GM10248 (cell line): ENCODE measurements around the gene S1PR2.

Experiments
- CTCF ChIA-PET: fragments of 300-600 bp; sonication (Branson Sonifier 250); formaldehyde crosslinking; extraction: SDS; loops from one replicate; lab custom pipeline; 2021; ENCODE audit warnings: antibody characterized with exemption; lab: Yijun Ruan, JAX
- POLR2A ChIA-PET: fragments of 350-650 bp; sonication (Branson Sonifier 250); formaldehyde crosslinking; extraction: SDS; loops from one replicate; lab custom pipeline; 2020; ENCODE audit warnings: antibody characterized with exemption; lab: Yijun Ruan, JAX
- DNase-seq: peaks from one replicate; pipeline ENCODE4 v3.0.0; 2012; ENCODE audit errors: extremely low spot score
- TF ChIP-seq, protein P1 (sequence below): IDR thresholded peaks from 2 replicates; pipeline ENCODE4 v1.5.1; 2012; ENCODE audit warnings: mild to moderate bottlenecking, low read depth; ENCODE audit errors: extremely low read depth, missing control alignments, control extremely low read depth

The S1PR2 gene

DNA sequence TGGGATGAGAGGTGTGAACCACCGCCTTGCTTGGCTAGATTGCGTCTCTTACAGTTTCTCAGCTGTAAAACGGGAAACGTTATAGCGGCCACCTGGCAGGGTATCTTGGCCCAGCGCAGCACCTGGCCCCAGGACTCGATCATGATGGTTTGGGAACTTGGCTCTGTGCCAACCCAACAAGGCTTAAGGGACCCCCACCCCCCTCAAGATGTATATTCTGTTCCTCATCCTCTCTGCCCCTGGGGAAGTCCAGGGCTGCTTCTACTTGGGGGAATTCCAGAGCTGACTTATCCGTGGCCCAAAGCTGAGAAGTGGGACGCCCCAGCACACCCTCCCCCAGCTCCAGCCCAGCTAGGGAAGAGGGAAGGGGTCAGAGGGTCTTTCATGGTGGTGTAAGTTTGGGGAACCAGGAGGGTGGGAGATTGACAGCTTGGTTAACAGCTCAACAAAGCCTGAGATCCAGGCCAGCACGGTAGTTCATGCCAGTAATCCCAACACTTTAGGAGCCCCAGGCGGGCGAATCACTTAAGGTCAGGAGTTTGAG lies 40.5 kb upstream of the S1PR2 start:
- TF ChIP-seq, protein P1, sequence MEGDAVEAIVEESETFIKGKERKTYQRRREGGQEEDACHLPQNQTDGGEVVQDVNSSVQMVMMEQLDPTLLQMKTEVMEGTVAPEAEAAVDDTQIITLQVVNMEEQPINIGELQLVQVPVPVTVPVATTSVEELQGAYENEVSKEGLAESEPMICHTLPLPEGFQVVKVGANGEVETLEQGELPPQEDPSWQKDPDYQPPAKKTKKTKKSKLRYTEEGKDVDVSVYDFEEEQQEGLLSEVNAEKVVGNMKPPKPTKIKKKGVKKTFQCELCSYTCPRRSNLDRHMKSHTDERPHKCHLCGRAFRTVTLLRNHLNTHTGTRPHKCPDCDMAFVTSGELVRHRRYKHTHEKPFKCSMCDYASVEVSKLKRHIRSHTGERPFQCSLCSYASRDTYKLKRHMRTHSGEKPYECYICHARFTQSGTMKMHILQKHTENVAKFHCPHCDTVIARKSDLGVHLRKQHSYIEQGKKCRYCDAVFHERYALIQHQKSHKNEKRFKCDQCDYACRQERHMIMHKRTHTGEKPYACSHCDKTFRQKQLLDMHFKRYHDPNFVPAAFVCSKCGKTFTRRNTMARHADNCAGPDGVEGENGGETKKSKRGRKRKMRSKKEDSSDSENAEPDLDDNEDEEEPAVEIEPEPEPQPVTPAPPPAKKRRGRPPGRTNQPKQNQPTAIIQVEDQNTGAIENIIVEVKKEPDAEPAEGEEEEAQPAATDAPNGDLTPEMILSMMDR = no peak
- ChIA-PET POLR2A (interaction anchor here (0.6 to 4.2 kb wide), 27 partner anchors 8 to 427 kb away, joined by 3 to 84 read pairs (median 8); partner anchors contain the start of genes ICAM4, ICAM5, PPAN and RAVER1), CTCF (interaction anchor here (1.0 to 16.8 kb wide), 16 partner anchors 8 to 341 kb away, joined by 3 to 484 read pairs (median 12); partner anchors contain the start of genes CDC37, ICAM4, ICAM5 and TYK2)
- peak; percentile 71 for DNase-seq

DNA sequence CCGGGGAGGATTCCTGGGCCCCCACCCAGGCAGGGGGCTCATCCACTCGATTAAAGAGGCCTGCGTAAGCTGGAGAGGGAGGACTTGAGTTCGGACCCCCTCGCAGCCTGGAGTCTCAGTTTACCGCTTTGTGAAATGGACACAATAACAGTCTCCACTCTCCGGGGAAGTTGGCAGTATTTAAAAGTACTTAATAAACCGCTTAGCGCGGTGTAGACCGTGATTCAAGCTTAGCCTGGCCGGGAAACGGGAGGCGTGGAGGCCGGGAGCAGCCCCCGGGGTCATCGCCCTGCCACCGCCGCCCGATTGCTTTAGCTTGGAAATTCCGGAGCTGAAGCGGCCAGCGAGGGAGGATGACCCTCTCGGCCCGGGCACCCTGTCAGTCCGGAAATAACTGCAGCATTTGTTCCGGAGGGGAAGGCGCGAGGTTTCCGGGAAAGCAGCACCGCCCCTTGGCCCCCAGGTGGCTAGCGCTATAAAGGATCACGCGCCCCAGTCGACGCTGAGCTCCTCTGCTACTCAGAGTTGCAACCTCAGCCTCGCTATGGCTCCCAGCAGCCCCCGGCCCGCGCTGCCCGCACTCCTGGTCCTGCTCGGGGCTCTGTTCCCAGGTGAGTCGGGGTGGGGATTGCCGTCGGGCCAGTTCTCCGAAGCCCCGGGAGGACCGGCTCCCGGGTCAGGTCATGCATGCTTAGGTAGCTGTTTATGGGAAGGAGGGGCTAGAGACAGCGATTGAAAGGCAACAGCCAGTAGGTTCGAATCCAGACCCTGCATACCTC lies 39.7 kb upstream of the S1PR2 start, which contains the start of gene ICAM1:
TSS of gene ICAM1 (plus strand) at position 505 of the 779 bp plus-strand sequence. CDS start at position 545, 40 bp downstream.
- DNase-seq = peak; percentile 87
- CTCF ChIA-PET = interaction anchor here (0.7 to 16.8 kb wide), 20 partner anchors 9 to 340 kb away, joined by 3 to 484 read pairs (median 8); partner anchors contain the start of genes CDC37, ICAM4, ICAM5 and TYK2
- POLR2A ChIA-PET = interaction anchor here (0.5 to 4.2 kb wide), 28 partner anchors 9 to 165 kb away, joined by 3 to 84 read pairs (median 8); partner anchors contain the start of genes ICAM4, ICAM5, MRPL4 and P2RY11
- TF ChIP-seq, protein P1 = no peak

DNA sequence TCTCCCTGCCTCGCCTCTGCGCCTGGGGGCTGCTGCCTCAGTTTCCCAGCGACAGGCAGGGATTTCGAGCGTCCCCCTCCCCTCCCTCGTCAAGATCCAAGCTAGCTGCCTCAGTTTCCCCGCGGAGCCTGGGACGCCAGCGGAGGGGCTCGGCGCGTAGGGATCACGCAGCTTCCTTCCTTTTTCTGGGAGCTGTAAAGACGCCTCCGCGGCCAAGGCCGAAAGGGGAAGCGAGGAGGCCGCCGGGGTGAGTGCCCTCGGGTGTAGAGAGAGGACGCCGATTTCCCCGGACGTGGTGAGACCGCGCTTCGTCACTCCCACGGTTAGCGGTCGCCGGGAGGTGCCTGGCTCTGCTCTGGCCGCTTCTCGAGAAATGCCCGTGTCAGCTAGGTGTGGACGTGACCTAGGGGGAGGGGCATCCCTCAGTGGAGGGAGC lies 39.1 kb upstream of the S1PR2 start:
- CTCF ChIA-PET = interaction anchor here (0.7 to 16.8 kb wide), 16 partner anchors 10 to 157 kb away, joined by 3 to 484 read pairs (median 12); partner anchors contain the start of genes CDC37, ICAM4, ICAM5 and TYK2
- TF ChIP-seq, protein P1 = no peak
- peak; percentile 79 for DNase-seq
- POLR2A ChIA-PET = interaction anchor here (0.9 to 4.2 kb wide), 18 partner anchors 9 to 164 kb away, joined by 3 to 84 read pairs (median 12); partner anchors contain the start of genes ICAM4, ICAM5, MRPL4 and P2RY11

DNA sequence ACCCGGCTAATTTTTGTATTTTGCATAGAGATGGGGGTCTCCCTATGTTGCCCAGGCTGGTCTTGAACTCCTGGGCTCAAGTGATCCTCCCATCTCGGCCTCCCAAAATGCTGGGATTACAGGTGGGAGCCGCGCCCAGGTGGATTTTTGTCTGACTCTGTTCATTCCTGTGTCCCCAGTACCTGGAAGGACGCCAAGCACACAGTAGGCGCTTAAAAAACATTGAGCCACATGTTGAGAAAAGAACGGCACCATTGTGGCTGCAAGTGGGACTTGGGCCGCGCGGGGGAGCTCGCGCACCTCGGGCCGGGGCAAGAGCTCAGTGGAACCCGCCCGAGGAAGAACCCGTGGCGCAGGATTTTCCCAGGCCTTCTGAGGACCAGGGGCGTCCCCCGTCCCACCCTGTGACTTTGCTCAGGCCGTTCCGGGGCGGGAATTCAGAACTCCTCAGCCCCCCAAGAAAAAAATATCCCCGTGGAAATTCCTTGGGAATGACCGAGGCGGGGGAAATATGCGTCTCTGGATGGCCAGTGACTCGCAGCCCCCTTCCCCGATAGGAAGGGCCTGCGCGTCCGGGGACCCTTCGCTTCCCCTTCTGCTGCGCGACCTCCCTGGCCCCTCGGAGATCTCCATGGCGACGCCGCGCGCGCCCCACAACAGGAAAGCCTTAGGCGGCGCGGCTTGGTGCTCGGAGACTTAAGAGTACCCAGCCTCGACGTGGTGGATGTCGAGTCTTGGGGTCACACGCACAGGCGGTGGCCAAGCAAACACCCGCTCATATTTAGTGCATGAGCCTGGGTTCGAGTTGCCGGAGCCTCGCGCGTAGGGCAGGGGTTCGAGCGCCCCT lies 38.4 kb upstream of the S1PR2 start:
- TF ChIP-seq, protein P1 = peak; percentile 98
- DNase-seq = peak; percentile 82
- CTCF ChIA-PET = interaction anchor here (0.6 to 16.8 kb wide), 26 partner anchors 10 to 340 kb away, joined by 3 to 484 read pairs (median 5); partner anchors contain the start of genes CDC37, ICAM4, ICAM5 and TYK2
- POLR2A ChIA-PET = interaction anchor here (0.9 to 4.2 kb wide), 12 partner anchors 9 to 163 kb away, joined by 3 to 84 read pairs (median 14); partner anchors contain the start of genes ICAM4, ICAM5, MRPL4 and P2RY11

DNA sequence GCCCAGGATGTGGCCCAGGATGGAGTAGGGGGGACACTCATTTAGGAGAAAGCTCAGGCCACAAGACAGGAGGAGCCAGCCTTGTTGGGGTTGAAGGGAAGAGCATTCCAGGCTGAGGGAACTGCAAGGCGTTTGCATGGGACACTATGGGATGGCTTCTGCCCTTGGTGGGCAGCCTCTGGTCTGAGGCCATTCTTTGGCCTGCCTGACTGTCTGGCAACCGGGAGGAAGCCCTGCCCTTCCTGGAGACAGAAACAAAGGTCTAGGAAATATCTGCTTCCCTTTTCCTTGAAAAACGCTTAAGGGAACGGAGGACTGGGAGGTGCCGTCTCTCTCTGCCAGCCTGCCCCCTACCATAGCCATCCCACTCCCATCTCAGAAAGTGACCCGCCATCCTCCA lies 36.9 kb upstream of the S1PR2 start:
- DNase-seq = no peak
- ChIA-PET POLR2A (interaction anchor here (0.7 to 4.2 kb wide), 4 partner anchors 20 to 313 kb away, joined by 3 to 84 read pairs (median 4); partner anchors contain the start of genes ICAM4, ICAM5 and TYK2), CTCF (interaction anchor here (0.9 to 16.8 kb wide), 7 partner anchors 9 to 149 kb away, joined by 3 to 484 read pairs (median 11); partner anchors contain the start of gene TYK2)
- TF ChIP-seq, protein P1 = no peak
